NCI-H146 treated with DMSO at 0.1 percent for 48 hours (cell line): Measurements from ENCODE around the gene EXOC3L4.
"Not testable (repeated sequence)": the region's sequence is repeated elsewhere in the genome, so short reads cannot be mapped to it uniquely, and the experiment has no call there.

ENCODE experiments used
- DNase-seq: peaks from one replicate; lab custom pipeline; 2025; ENCODE audit not compliant: unreplicated experiment; lab: John Stamatoyannopoulos, UW

Gene EXOC3L4

DNA sequence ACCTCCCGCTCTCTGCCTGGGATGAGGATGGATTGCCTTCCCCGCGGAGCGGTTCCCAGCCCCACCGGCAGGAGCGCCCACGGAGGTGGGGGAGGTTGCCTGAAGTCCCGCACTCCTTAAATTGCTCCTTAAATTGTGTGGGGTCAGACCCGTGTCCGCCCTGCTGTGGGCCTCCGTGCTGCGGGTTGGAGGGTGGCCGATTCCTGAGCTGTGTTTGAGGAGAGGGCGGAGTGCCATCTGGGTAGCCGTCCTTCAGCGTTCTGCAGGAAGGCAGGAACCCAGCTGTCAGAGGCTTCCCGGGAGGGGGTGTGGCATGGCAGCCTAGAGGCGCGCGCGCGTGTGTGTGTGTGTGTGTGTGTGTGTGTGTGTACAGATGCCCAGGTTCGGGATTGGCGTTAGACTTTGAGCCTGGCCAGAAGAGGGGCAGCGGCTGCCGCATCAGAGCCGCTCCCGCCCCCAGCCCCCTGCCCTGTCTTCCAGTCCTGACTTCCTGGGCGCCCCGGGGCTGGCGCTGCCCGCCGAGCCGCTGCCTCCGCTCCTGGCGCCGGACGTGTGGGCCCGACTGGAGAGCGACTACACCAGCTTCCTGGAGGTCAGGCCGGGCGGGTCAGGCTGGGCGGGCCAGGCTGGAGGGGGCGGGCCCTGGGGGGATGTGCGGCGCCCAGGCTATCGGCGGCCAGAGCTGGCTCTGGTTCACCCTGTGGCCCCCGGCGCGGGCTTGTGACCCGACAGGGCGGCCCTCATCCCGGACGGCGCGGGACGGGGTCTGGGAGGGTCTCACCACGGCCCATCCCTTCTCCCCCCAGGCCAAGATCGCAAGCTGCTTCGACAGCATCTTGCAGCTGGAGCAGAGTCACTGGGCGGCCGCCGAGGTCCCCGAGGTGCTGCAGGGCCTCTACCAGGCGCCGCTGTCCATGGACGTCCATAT, 9.2 kb downstream of the EXOC3L4 start:
- DNase-seq: peak; percentile 36

DNA sequence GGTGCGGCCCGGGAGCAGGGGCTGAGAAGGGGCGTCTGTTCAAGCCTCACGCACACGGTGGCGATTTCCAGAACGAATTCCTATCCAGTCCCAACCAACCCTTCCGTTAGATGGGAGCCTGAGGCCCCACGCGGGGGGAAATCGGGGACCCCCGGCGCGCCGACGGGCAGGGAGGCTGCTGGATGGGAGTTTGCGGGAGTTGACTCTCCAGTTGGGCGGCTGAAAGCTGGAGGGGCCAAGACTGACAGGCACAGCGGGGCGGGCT, 9.8 kb downstream of the EXOC3L4 start:
- DNase-seq: no peak

DNA sequence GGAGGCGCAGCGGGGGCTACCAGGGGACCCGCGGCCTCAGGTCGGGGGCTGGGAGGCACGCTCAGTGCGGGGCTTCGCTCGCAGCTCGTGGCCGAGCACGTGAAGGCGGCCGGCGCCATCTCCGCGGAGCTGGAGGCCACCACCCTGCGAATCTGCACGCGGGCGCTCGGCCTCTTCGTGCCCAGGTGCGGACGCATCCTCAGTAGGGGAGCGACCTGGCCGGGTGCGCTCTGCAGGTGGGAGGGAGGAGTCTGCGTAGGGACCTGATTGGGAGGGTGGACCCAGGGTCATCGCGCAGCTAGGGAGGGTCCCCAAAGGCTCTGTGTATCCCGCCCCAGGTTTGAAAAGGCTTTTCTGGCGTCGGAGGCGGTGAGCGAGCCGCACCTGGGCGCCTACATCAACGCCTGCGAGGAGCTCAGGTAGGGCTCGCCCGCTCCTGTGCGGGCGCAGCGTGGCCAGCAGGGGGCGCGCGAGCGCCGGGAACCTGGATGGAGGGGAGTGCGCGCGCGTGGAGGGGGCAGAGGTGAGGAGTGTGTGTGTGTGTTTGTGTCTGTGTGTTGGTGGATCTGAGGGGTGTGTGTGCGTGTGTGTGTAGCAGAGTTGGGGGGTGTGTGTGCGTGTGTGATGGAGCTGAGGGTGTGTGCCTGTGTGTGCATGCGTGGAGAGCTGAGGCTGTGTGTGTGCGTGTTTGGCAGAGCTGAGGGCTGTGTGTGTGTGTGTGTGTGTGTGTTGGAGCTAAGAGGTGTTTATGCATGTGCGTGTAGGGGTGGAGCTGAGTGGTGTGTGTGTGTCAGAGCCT, 10.3 kb downstream of the EXOC3L4 start:
- DNase-seq: peak; percentile 55

DNA sequence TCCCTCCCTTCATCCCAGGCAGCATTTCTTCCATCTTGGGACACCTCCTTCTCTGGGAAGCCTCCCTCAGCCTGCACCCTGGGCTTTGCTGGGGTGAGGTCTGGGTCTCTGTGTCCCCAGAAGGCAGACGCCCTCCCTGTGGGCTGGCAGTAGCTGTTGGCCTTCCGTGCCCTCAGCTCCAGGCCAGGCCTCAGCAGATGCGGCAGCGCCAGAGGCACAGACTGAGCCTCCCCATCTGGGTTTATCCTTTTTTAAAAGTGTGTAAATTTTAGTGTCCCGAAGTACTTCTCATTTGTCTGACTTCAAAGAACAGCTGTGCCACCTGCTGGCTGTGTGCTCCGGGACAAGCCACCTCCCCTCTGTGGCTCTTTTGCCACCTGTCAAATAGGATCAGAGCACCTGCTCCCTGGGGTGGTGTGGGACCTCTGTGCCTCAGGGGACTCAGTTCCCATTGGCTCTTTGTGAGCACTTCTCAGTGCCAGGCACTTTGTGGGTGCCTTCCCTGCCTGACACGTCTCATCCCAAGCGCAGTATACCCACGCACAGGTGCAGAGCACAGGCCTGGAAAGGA, 11.1 kb downstream of the EXOC3L4 start:
- no peak for DNase-seq

DNA sequence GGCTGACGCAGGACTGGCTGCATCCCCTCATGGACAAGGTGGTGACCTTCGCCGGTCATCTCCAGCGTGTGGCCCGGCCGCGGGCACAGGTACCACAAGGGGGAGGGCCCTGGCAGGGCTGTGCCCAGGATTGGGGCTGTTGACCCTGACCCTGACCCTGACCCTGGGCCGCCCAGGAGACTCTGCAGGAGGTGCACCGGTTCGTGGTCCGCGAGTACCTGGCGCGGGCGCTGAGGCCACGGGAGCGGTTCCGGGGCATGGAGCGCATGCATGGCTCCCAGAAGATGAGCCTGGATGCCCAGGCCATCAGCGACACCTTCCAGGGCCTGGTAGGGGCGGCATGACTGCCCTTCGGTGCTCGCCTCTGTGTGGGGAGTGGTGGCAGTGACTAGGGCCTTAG, 12.9 kb downstream of the EXOC3L4 start:
- DNase-seq: no peak

DNA sequence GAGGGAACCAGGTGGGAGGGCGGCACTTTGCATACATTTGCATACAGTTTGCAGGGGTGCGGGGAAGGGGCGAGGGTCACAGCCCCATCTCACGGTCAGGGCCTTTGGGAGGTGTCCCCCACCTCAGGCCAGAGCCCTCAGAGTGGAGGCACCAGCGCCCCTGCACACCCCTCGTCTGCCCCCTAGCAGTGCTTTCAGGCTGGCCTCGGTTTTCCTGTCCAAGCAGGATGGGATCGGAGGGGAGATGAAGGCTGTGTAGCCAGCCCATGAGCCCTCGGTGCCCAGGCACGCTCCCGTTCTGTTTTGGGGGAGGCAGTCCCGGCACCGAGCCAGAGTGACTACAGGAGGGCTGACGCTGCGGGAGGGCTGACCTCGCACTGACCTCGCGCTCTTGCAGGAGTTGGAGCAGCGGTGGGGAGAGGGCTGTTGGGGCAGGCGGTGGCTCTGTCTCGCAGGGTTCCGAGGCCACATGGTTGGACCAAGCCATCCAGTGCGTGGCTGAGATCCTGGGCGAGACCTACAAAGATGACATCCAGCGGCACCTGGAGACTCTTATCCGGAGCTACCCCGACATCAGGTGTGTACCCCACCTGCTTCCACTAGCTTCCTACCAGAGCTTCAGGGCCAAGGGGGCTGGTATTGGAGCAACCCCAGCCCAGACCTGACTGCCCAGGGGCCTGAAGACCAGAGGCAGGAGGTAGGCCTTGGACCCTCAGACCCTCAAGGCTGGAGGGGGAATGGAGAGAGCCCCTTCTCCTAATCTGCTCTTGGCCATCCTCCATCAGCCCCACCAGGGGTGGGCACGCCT, 13.6 kb downstream of the EXOC3L4 start:
- no peak for DNase-seq

DNA sequence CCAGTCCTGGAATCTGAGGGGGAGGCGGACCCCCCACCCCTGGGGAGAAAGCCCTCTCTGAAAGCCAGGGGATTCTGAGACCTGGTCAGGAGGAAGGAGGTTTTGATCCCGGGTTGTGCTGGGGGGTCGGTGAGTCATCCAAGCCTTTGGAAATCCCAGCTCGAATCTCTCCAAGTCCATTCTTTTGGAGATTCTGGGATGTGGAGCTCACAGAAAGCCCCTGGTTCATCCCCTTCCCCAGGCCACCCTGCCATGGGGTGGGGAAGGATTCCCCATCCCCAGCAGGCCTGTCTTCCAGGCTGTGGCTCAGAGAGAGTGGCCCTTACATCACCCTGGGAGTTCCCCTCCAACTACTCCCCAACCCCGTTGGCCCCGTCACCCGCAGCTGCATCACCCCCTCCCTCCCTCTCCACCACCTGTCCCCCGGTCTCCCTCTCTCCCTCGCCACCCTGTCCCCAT, 14.3 kb downstream of the EXOC3L4 start:
- DNase-seq: no peak

DNA sequence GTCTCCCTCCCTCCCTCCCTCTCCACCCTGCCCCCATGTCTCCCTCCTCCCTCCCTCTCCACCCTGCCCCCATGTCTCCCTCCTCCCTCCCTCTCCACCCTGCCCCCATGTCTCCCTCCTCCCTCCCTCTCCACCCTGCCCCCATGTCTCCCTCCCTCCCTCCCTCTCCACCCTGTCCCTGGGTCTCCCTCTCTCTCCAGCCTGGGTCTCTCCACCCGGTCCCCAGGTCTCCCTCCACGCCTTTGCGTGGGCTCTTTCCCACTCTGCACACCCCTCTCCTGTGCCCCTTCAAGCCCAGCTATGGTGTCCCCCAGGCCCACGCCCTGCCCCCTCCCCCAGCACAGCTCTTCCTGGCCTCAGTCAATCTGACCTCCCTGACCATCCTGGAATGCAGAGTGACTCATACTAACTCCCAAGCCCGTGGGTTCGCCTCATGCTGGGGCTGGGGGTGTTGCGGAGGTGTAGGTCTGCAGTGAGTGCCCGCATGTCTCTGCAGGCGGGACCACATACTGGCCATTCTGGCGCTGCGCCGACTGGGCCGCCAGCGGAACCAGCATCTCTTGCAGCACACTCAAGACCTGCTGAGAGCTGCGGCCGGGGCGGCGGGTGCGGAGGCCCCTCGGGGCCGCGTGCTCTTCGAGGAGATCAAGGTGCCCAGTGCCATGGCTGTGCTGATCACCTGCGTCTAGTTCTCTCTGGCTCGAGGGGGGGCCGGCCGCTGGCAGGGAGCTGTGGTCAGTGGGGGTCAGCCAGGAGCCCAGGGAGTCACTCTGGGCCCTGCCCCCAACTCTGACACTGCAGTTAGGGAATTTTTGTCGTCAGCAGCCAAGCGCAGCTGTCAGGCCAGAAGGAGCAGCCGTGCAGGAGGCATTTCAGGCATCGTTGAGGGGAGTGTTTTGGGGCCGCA, 15.3 kb downstream of the EXOC3L4 start:
- no peak for DNase-seq

DNA sequence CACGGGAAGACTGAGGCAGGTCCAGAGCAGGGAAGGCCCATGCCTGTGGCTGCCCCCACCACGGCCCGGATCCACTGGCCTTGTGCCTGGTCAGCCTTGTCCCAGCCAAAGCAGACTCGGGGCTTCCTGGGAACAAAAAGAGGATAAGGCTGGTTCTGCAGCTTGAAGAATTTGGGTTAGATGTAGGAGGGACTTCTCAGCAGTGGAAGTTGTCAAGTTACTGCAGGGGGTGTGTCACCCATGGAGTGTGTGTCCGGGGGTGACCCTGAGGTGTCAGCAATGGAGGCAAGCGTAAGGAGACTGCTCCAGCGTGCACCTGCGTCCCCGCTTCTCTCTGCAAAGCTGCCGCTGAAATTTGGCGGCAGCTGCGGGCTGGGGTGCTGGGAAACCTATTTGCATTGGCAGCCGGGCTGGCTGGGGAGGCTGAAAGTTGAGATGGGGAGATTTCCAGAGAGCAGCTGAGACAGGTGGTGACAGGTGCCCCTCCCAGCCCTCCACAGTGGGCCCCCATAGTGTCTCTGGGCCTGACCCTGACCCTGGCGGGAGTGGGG, 16.2 kb downstream of the EXOC3L4 start:
- DNase-seq: no peak

DNA sequence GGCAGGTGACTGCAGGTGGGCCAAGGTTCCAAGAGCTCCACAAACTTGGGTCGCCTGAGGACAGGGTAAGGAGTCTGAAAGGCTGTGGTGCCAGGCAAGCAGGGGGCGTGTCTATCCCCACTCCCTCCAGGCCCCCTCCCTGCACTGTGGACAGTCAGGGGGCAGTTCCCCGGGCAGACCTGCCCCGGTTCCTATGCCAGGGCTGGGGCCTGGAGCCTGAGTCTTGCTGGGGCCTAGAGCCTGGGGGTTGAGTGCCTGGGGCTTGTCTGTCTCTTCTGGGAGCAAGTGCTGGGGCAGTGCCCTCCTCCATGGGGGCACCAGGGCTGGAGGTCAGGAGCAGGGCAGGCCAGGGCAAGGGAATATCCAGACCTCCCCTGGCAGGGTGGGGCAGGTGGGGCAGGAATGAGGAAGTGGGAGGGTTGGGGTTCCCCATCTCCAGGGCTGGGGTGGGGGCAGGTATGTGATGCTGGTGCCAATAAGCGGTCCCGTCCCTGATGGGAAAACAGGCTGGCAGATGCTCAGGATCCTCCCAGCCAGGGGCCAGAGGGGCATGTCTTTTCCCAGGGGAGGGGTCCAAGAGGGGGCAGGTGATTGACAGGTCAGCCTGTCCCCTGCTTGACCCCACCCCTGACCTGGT, 16.8 kb downstream of the EXOC3L4 start:
- no peak for DNase-seq

DNA sequence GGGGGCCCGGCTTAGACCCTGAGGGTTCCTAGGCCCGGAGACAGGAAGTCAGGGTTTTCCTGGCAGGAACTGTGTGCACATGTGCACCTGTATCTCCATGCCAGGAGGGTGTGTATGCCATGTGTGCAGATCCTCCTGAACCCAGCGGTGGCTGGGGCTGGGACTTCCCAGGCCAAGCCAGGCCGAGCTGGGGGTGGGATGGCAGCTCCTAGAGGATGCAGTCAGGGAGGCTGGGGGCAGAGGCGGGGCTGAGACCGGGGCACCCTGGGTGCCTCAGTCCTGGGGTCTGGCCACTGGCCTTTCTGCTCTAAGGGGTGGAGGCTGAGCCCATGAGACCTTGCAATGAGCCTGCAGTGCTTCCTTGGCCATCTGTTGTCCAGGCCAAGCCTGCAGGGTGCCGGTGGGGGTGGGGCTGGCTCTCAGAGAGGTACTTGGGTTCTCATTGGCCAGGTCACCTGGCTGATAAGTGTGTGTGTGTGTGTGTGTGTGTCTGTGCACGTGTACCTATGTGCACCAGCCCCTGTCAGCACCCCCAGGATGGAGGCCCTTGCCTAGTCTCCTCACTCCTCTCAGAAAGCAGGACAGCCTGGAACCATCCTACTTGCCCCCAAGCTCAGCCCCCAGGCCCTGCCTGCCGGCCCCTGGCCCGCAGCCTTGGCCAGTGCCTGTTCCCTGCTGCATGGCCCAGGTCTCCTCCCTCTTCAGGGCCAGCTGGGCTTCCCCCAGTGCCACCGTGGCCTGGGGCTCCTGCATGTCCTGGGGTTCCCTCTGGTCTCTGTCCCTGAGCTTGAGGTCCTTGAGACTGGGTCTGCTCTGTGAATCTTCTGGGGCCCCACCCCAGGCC, 18.1 kb downstream of the EXOC3L4 start:
- no peak for DNase-seq

DNA sequence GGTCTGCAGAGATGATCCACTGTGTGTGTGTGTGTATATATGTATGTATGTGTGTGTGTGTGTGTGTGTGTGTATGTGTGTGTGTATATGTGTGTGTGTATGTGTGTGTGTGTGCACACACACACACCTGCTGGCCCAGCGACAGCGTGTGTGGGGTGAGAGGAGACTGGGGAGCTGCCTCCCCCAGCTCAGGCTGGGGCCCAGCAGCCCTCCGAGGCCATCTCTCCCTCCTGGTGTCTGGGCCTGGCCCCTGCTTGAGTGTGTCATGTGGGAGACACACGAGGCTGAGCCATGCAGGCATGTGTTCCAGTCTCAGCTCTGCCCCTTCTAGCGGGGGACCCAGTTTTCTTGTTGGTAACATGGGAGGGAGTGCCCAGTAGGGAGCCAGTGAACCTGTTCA, 18.8 kb downstream of the EXOC3L4 start:
- no peak for DNase-seq

DNA sequence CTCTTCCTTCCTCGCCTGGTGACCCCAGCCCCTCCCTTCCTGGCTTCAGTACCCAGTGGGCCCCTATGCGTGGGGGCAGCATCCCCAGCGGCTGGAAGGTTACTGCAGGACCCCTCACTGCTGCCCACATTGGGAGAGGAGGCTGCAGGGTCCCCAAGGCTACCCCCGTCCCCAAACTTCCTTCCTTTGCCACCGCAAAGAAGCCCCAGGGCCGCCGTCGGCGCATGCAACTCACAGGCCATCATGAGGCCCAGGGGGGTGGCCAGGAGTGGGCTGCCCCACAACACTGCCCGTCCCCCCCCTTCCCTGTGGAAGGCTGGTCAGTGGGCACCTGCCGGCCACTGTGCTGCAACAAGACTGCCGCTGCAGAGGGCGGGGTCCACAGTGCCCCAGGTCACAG, 19.2 kb downstream of the EXOC3L4 start:
- DNase-seq: no peak

DNA sequence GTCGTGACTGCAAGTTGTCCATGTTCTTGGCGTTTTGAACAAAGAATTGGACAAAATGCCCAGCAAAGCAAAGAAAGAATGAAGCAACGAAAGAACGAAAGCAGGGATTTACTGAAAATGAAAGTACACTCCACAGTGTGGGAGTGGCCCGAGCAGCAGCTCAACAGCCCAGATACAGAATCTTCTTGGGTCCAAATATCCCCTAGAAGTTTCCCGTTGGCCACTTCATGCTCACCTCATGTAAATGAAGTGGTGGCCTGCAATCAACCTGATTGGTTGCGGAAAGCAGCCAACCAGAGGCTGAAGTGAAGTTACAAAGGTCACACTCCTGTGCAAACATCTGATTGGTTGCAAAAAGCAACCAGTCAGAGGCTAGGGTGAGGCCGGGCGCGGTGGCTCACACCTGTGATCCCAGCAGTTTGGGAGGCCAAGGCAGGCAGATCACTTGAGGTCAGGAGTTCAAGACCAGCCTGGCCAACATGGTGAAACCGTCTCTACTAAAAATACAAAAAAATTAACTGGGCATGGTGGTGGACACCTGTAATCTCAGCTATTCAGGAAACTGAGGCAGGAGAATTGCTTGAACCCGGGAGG, 20.7 kb downstream of the EXOC3L4 start:
- DNase-seq: not testable (repeated sequence)

DNA sequence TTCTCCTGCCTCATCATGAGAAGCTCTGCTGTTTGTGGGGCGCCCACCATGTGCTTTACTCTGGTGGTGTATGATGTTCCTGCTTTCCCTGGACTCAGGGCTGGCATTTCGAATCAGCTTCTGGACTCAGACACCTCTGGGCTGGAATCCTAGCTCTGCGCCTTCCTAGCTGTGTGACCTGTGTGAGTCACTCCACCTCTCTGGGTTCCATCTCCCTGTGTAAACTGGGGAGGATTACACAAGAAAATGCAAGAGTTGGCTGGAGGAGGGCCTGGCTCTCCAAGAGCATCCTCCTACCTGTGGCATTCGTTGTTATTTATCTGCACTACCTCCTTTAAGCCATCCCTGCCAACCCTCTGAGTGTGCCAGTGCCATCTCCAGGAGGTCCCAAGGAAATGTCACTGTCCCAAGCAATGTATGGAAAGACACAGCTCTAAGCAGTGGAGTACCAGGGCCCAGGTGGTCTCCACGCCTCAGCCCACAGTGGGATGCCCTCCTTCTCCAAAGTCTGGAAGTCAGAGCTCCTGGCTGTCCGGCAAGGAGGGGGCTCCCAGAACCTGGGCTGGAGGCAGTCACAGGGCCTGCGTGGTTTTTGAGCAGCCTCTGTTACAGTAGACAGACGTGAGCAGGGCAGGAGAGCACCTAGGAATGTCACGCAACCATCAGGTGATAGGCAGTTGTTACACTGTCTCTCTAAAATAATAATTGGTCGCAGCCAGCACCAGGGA, 21.5 kb downstream of the EXOC3L4 start:
- no peak for DNase-seq

DNA sequence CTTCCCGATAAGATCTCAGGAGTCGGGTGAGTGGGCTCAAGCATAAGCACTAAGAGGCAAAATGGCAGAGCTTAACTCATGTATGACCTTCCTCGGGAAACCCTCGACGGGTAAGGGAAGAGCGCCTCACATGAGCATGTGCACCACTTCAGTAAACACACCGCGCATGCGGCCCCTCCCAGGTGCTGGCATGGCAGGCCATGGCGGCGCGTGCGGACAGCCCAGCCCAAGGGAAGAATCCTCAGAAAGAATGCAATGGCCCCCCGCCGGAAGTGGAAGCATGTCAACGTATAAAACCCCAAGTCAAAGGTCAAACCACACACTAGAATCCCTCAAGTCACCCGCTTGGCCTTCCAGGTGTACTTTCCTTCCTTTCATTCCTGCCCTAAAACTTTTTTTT, 22.1 kb downstream of the EXOC3L4 start:
- DNase-seq: no peak

DNA sequence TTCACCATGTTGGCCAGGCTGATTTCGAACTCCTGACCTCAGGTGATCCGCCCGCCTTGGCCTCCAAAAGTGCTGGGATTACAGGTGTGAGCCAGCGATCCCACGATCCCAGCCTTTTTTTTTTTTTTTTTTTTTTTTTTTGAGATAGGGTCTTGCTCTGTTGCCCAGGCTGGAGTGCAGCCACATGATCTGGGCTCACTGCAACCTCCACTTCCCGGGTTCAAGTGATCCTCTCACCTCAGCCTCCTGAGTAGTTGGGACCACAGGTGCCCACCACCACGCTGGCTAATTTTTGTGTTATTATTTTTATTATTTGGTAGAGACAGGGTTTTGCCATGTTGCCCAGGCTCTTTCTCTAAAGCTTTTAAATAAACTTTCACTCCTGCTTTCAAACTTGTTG, 23.0 kb downstream of the EXOC3L4 start:
- not testable (repeated sequence) for DNase-seq
